Right atrium auricular region (tissue), 2 donors: ENCODE measurements around the gene MYBPHL. TPM values are rescaled to one million over a fixed set of nuclear protein-coding genes. Genes with fewer than 3 reads are reported as not detected.

Experiments
- DNase-seq: peaks from one replicate; pipeline ENCODE4 v3.0.0-alpha.2; 2019; ENCODE audit warnings: low spot score
- H3K27ac ChIP-seq, 2 donors: fragments of 200-600 bp; sonication (generic); 1 replicate in 1 of 2; 2 replicates in 1 of 2; pipeline ENCODE4 v1.5.1; 2016 to 2019
- H3K27me3 ChIP-seq, 2 donors: fragments of 200-600 bp; sonication (generic); one replicate each; pipeline versions ENCODE4 v1.5.1 to v1.6.0; 2017 to 2019
- H3K36me3 ChIP-seq: fragments of 200-600 bp; sonication (generic); one replicate; pipeline ENCODE4 v1.5.1; 2016
- H3K4me1 ChIP-seq, 2 donors: fragments of 200-600 bp; sonication (generic); one replicate each; pipeline versions ENCODE4 v1.5.1 to v1.6.0; 2017 to 2019
- H3K4me3 ChIP-seq, 2 donors: fragments of 200-600 bp; sonication (generic); 1 replicate in 1 of 2; 2 replicates in 1 of 2; pipeline ENCODE4 v1.5.1; 2017 to 2019; ENCODE audit warnings: mild to moderate bottlenecking in 1 of 2, moderate library complexity in 1 of 2
- H3K9me3 ChIP-seq, 2 donors: fragments of 200-600 bp; sonication (generic); one replicate each; pipeline ENCODE4 v1.5.1; 2019
- total RNA-seq, 2 donors: library from RNA; depleted of rRNA; stranded (reverse); fragments of >200 nt; gene quantifications; one replicate each; pipeline ENCODE4 v1.1.0, GENCODE V29; 2016
- TF ChIP-seq, protein P1 (sequence below), 2 donors: fragments of 200-600 bp; sonication (generic); IDR thresholded peaks; one replicate each; pipeline ENCODE4 v1.5.1; 2019; ENCODE audit warnings: antibody characterized with exemption in 2 of 2

MYBPHL gene
- total RNA-seq, 2 donors from 2014 or later, result 62.2 to 381 TPM

DNA sequence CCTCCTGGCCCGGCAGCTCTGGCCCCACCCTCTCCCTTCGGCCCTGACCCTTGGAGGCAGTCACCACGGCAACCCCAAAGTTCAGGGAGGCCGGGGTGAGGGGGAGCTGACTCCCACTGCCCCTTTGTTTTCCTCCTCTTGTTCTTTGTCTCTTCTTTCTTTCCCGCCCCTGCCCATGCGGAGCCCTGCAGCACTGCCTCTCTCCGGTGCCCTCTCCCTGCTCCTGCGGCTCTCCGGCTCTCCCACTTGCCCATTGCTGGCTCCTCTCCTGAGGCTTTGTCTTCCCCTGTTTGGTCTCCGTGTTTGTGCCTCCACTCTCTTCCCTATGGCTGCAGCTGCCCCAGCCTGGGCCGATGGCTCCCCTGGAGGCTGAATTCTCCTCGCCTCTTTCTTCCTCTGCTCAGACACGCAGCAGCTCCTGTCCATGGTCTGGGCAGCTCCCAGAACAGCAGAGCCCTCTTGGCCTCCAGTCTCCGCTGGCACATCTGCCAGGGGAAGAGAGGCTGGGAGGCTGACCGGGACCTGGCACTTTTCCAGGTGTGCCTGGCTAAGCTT, 51.6 kb downstream of the MYBPHL start:
- TF ChIP-seq, protein P1, sequence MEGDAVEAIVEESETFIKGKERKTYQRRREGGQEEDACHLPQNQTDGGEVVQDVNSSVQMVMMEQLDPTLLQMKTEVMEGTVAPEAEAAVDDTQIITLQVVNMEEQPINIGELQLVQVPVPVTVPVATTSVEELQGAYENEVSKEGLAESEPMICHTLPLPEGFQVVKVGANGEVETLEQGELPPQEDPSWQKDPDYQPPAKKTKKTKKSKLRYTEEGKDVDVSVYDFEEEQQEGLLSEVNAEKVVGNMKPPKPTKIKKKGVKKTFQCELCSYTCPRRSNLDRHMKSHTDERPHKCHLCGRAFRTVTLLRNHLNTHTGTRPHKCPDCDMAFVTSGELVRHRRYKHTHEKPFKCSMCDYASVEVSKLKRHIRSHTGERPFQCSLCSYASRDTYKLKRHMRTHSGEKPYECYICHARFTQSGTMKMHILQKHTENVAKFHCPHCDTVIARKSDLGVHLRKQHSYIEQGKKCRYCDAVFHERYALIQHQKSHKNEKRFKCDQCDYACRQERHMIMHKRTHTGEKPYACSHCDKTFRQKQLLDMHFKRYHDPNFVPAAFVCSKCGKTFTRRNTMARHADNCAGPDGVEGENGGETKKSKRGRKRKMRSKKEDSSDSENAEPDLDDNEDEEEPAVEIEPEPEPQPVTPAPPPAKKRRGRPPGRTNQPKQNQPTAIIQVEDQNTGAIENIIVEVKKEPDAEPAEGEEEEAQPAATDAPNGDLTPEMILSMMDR (IDR thresholded peaks at IDR 0.05), result no peak
- peaks cover 0 to 42% of the 10 kb centered on the region in 2 donors for H3K4me1 ChIP-seq
- H3K4me3 ChIP-seq, result no peak overlapping the region
- peaks cover 6% of the 10 kb centered on the region for H3K36me3 ChIP-seq
- no peak for DNase-seq
- H3K9me3 ChIP-seq, result no peaks in the 10 kb centered on the region
- H3K27me3 ChIP-seq, result no peaks in the 10 kb centered on the region
- H3K27ac ChIP-seq, result peak overlapping the region; percentile 88 to 94

DNA sequence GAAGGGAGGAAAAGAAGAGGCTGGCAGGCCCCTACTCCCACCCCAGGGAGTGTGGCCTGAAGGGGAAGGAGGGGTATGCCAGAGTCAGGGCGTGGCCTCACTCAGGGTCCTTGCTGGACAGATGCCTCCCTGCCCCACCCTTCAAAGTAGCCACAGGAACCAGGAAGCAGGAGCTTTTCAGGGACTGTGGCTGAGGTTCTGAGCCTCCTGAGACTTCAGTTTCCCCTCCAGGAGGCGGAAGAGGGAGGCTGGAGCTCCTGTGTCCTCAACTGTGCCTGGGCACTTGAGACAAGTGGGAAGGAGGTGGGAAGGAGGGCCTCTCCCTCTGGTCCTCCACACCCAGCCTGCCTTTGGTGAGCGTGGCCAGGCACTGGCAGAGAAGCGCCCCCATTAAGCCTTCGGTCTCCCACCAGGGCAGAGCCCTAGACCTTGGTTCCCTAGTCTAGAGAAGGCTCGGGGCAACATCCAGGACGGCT, 52.2 kb downstream of the MYBPHL start:
- H3K27ac ChIP-seq, result peak overlapping the region; percentile 88 to 94
- no peaks in the 10 kb centered on the region for H3K9me3 ChIP-seq
- H3K27me3 ChIP-seq, result no peaks in the 10 kb centered on the region
- peaks cover 0 to 45% of the 10 kb centered on the region in 2 donors for H3K4me1 ChIP-seq
- no peak for DNase-seq
- H3K4me3 ChIP-seq, result no peak overlapping the region
- peaks cover 6% of the 10 kb centered on the region for H3K36me3 ChIP-seq
- TF ChIP-seq, protein P1 (IDR thresholded peaks at IDR 0.05), result no peak

DNA sequence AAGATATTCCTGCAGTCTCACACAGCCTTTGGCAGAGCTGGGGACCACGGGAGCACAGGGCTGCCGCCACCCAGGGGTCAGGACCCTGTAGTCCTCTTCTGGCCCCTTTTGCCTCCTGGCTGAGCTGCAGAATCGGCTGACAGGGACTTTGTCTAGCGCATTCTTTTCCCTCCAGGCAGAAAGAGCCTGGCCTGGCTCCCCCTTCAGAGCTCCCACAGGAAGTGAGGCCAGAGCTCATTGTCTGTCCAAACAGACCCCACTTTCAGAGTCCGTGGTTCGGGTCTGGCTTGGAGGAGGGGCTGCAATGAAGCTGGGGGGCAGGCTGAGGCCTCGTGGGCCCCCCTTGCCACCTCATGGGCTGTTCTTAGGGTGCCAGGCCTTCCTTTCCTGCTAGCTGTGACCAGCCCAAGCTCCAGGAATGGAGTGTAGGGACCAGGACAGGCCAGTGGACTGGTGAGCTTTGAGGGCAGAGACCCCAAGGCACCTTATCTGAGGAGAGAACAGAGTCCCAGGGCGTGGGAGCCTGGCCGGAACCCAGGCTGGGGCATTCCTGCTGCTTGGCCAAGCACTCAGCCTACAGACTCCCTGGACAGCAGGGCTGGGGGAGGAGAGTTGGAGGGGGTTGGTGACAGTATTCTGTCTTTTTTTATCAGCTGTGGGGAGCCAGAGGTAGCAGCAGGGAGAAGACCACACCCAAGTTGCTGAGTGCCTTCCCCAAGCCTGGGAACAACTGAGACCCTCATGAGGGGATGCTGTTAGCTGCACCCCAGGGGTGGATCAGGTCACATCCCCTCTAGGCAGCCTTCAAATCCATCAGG, 52.8 kb downstream of the MYBPHL start:
- peak overlapping the region; percentile 88 to 94 for H3K27ac ChIP-seq
- H3K36me3 ChIP-seq, result peaks cover 6% of the 10 kb centered on the region
- no peak for DNase-seq
- TF ChIP-seq, protein P1 (IDR thresholded peaks at IDR 0.05), result no peak
- no peak overlapping the region for H3K4me3 ChIP-seq
- H3K27me3 ChIP-seq, result no peaks in the 10 kb centered on the region
- peaks cover 0 to 48% of the 10 kb centered on the region in 2 donors for H3K4me1 ChIP-seq
- no peaks in the 10 kb centered on the region for H3K9me3 ChIP-seq

DNA sequence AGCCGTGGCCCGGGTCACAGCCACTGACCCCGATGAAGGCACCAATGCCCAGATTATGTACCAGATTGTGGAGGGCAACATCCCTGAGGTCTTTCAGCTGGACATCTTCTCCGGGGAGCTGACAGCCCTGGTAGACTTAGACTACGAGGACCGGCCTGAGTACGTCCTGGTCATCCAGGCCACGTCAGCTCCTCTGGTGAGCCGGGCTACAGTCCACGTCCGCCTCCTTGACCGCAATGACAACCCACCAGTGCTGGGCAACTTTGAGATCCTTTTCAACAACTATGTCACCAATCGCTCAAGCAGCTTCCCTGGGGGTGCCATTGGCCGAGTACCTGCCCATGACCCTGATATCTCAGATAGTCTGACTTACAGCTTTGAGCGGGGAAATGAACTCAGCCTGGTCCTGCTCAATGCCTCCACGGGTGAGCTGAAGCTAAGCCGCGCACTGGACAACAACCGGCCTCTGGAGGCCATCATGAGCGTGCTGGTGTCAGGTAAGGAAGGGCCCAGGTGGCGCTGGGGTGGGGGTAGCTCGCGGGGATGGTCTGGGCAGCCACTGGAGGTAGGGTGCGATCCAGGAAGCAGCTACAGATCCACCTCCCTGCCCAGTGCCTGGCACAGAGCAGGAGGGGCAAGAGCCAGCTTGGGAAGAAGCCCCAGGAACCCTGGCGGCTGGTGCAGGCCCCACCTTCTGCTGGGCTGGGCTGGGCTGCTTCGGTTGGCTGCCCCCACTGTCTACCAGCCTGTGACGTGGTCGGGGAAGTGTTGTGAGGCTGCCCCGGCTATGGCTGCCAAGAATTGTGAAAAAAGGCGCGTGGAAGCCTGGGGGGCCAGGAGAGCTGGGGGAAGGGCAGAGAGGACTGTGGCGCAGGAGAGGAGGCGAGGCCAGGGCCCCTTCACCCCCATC, 53.7 kb downstream of the MYBPHL start:
- peak overlapping the region; percentile 88 to 94 for H3K27ac ChIP-seq
- H3K36me3 ChIP-seq, result no peaks in the 10 kb centered on the region
- TF ChIP-seq, protein P1 (IDR thresholded peaks at IDR 0.05), result no peak
- H3K4me3 ChIP-seq, result no peak overlapping the region
- no peaks in the 10 kb centered on the region for H3K9me3 ChIP-seq
- H3K4me1 ChIP-seq, result peaks cover 0 to 51% of the 10 kb centered on the region in 2 donors
- DNase-seq, result no peak
- no peaks in the 10 kb centered on the region for H3K27me3 ChIP-seq

DNA sequence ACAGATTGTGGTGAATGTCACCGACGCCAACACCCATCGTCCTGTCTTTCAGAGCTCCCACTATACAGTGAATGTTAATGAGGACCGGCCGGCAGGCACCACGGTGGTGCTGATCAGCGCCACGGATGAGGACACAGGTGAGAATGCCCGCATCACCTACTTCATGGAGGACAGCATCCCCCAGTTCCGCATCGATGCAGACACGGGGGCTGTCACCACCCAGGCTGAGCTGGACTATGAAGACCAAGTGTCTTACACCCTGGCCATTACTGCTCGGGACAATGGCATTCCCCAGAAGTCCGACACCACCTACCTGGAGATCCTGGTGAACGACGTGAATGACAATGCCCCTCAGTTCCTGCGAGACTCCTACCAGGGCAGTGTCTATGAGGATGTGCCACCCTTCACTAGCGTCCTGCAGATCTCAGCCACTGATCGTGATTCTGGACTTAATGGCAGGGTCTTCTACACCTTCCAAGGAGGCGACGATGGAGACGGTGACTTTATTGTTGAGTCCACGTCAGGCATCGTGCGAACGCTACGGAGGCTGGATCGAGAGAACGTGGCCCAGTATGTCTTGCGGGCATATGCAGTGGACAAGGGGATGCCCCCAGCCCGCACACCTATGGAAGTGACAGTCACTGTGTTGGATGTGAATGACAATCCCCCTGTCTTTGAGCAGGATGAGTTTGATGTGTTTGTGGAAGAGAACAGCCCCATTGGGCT, 54.5 kb downstream of the MYBPHL start:
- H3K4me1 ChIP-seq, result peaks cover 0 to 51% of the 10 kb centered on the region in 2 donors
- TF ChIP-seq, protein P1 (IDR thresholded peaks at IDR 0.05), result no peak
- no peaks in the 10 kb centered on the region for H3K9me3 ChIP-seq
- DNase-seq, result no peak
- no peaks in the 10 kb centered on the region for H3K36me3 ChIP-seq
- H3K27ac ChIP-seq, result no peak overlapping the region
- no peaks in the 10 kb centered on the region for H3K27me3 ChIP-seq
- H3K4me3 ChIP-seq, result no peak overlapping the region
